Measurements from ENCODE around the gene LHX3.
"Not testable (repeated sequence)": the region's sequence is repeated elsewhere in the genome, so short reads cannot be mapped to it uniquely, and the experiment has no call there.

LHX3 gene

GRCh38 chr9:136151214-136151804, 53.6 kb downstream of the LHX3 start:
- DNase-seq: no peak

DNA sequence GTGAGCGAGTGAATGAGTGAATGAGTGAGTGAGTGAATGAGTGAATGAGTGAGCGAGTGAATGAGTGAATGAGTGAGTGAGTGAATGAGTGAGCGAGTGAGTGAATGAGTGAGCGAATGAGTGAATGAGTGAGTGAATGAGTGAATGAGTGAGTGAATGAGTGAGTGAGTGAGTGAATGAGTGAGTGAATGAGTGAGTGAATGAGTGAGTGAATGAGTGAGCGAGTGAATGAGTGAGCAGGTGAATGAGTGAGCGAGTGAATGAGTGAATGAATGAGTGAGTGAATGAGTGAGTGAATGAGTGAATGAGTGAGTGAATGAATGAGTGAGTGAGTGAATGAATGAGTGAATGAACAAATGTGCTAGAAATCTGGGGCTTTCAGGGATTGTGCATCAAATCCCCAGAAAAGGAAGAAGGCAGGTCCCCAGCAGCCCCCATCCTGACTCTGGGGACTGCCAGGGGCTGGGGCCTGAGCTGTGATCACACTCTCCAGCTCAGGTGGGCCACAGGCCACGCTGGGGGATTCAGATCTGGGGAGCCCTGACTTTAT, 54.2 kb downstream of the LHX3 start:
- DNase-seq: not testable (repeated sequence)

DNA sequence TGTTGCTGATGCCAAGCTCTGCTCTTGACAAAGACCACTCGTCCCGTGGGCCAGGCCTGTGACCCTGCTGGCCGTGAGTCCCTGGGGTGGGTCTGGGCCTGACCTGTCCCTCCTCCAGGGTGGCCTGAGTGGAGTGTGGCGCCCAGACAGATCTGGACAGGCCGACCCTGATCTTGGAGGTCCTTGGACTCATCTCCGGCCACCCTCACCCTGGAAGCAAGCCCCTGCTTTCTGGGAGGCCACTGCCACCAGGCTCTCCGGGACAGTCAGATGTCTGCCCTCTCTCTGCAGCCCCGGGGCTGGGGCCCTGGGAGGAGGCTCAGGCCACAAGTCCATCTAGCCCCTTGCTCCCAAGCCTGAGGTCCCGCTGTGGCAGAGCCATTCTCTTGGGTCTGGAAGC, 55.1 kb downstream of the LHX3 start:
- DNase-seq: no peak

DNA sequence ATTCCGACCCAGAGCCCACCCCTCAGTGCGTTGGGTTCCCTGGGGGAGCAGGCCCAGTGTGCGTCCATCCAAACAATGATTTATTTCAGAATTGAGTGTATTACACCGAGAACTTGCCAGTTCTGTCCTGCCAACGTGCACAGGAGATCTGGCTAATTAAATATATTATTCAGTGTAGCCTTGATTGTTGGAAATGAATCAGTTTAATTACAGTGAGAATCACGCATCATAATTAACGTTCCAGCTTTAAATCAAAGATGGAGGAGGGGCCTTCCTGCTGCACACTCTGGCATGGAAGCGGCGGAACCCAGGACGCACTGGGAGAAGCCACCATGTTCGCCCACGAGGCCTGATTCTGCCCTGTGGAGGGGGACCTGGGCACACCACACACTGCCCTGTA, 55.6 kb downstream of the LHX3 start:
- no peak for DNase-seq

GRCh38 chr9:136148766-136149165, 56.2 kb downstream of the LHX3 start:
- DNase-seq: no peak

- no peak for DNase-seq
These were observed 56.8 kb downstream of the LHX3 start for GRCh38 chr9:136147890-136148714.

GRCh38 chr9:136147038-136147889, 57.7 kb downstream of the LHX3 start:
- no peak for DNase-seq
